GM12891 (cell line): ENCODE data around the gene EVC2.

Source experiments
- DNase-seq: peaks from one replicate; pipeline ENCODE4 v3.0.0; 2011; ENCODE audit warnings: low spot score; ENCODE audit not compliant: insufficient read length
- FAIRE-seq: peaks from 2 replicates; lab custom pipeline; 2011; peaks lifted over from hg19 to GRCh38; lab: Jason Lieb, UNC
- PAX5 ChIP-seq: IDR thresholded peaks from 2 replicates; pipeline ENCODE4 v1.6.1; 2011; ENCODE audit warnings: low read length, moderate library complexity, mild to moderate bottlenecking; ENCODE audit not compliant: insufficient read depth, severe bottlenecking
- POLR2A ChIP-seq: IDR thresholded peaks from 2 replicates; pipeline ENCODE4 v1.6.1; 2011; ENCODE audit warnings: low read depth, low read length, control low read depth
- POLR2AphosphoS5 ChIP-seq: IDR thresholded peaks from 2 replicates; pipeline ENCODE4 v1.6.1; 2011; ENCODE audit warnings: low read depth, low read length, control low read depth
- POU2F2 ChIP-seq: IDR thresholded peaks from 2 replicates; pipeline ENCODE4 v1.6.1; 2011; ENCODE audit warnings: low read depth, mild to moderate bottlenecking, control low read depth, low read length, moderate library complexity
- SPI1 ChIP-seq: IDR thresholded peaks from 2 replicates; pipeline ENCODE4 v1.6.1; 2011; ENCODE audit warnings: low read depth, low read length, control low read depth
- TAF1 ChIP-seq: IDR thresholded peaks from 2 replicates; pipeline ENCODE4 v1.6.1; 2011; ENCODE audit warnings: low read depth, low read length, control low read depth

Gene EVC2

DNA sequence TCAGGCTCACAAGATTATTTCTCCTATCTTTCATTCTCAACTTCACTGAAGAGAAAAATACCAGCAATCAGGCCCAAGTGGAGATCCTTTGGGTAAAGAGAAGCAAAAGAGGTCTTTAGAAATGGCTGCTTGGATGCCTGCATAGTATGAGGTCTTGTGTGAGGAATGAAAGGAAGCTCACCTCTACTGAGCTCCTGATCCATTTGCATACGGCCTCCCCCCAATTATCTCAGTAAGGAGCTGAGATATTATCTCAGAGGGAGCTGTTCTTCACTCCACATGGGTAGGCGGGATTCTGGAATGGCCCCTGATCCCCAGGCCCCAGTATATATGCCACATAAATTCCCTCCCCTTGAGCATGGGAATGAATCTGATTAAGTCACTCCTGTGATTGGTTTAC lies 75.8 kb downstream of the EVC2 start:
- DNase-seq (no peak), FAIRE-seq (no peak)
- TF ChIP-seq POLR2AphosphoS5 (no peak), PAX5 (no peak), SPI1 (no peak), POLR2A (no peak), TAF1 (no peak), POU2F2 (no peak)

GRCh38 chr4:5632066-5632440 lies 76.3 kb downstream of the EVC2 start:
- FAIRE-seq (peak; percentile 20), DNase-seq (no peak)
- TF ChIP-seq PAX5: no peak
- no peak for TF ChIP-seq POLR2A
- TF ChIP-seq SPI1: no peak
- TF ChIP-seq POLR2AphosphoS5: no peak
- no peak for TF ChIP-seq POU2F2
- TF ChIP-seq TAF1: no peak

GRCh38 chr4:5631352-5632065 lies 76.8 kb downstream of the EVC2 start:
- DNase-seq (no peak), FAIRE-seq (no peak)
- TF ChIP-seq PAX5: no peak
- TF ChIP-seq TAF1: no peak
- TF ChIP-seq SPI1: peak; percentile 71

GRCh38 chr4:5630762-5631161 lies 77.6 kb downstream of the EVC2 start:
- no peak for TF ChIP-seq POLR2AphosphoS5
- no peak for TF ChIP-seq TAF1
- no peak for TF ChIP-seq SPI1
- FAIRE-seq (no peak), DNase-seq (no peak)

DNA sequence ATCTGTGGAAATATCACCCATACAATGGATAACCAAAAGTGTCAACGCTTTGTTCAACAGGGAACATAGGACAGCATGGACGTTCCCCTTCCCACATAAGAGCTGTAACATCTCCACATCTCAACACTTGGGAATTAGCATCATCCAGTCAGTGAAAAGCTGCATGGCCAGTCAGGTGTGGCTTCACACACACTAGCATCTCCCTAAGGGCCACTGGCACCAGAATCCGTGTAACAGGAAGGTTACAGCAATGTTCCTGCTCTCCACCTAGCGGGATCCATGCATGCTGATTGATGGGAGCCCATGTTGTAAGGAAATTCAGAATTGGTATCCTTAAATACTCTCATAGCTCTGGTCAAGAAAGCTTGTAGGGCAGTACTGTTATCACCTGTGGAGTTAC lies 78.8 kb downstream of the EVC2 start:
- no peak for FAIRE-seq
- TF ChIP-seq TAF1 (no peak), POLR2AphosphoS5 (no peak), SPI1 (no peak), PAX5 (no peak), POLR2A (no peak), POU2F2 (no peak)
- no peak for DNase-seq

DNA sequence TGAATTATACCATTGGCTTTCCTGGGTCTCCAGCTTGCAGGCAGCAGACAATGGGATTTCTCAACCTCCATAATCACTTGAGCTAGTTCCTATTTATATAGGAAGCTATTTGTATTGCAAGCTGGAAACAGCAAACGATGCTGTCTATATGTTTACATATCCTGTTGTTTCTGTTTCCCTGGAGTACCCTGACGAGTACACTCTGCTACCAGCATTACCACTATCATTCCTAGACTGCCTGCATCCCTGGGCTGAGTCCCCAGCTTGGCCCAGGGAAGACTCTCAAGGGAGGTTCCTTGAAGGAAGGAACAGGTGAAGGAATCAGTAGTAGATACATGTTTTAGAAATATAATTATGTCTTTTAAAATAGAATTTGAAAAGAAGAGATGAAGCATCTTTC lies 81.4 kb downstream of the EVC2 start:
- TF ChIP-seq PAX5 (no peak), TAF1 (no peak), SPI1 (no peak), POLR2A (no peak), POLR2AphosphoS5 (no peak)
- no peak for DNase-seq
- no peak for FAIRE-seq

- no peak for FAIRE-seq
- no peak for TF ChIP-seq PAX5
- DNase-seq: no peak
Measured at GRCh38 chr4:5622596-5622995, 85.8 kb downstream of the EVC2 start.

GRCh38 chr4:5619913-5620625 lies 88.3 kb downstream of the EVC2 start:
- FAIRE-seq (no peak), DNase-seq (no peak)
- TF ChIP-seq SPI1 (no peak), POU2F2 (no peak), POLR2A (no peak), POLR2AphosphoS5 (no peak), TAF1 (no peak), PAX5 (no peak)

GRCh38 chr4:5618051-5618960 lies 90.1 kb downstream of the EVC2 start:
- TF ChIP-seq SPI1: no peak
- TF ChIP-seq POU2F2: no peak
- no peak for TF ChIP-seq POLR2AphosphoS5
- no peak for TF ChIP-seq TAF1
- TF ChIP-seq POLR2A: no peak
- TF ChIP-seq PAX5: no peak
- DNase-seq: no peak
- no peak for FAIRE-seq
